Endothelial cell of umbilical vein (primary cell): Measurements from ENCODE around the gene DAAM1.

Experiments used
- EZH2 ChIP-seq: IDR thresholded peaks from 2 replicates; pipeline ENCODE4 v1.6.1; 2012; ENCODE audit warnings: borderline replicate concordance, low read depth, mild to moderate bottlenecking, moderate library complexity, low read length, inconsistent platforms; ENCODE audit not compliant: severe bottlenecking
- FOS ChIP-seq: IDR thresholded peaks from 2 replicates; pipeline ENCODE4 v1.6.1; 2011; ENCODE audit warnings: mild to moderate bottlenecking, low read length, moderate library complexity, borderline replicate concordance; ENCODE audit not compliant: insufficient read depth
- GATA2 ChIP-seq: IDR thresholded peaks from 2 replicates; pipeline ENCODE4 v1.7.0; 2011; ENCODE audit warnings: low read depth, mild to moderate bottlenecking, moderate library complexity, mixed read lengths, low read length; ENCODE audit not compliant: insufficient read length, insufficient read depth
- JUN ChIP-seq: IDR thresholded peaks from 2 replicates; pipeline ENCODE4 v1.6.1; 2011; ENCODE audit warnings: borderline replicate concordance, low read depth; ENCODE audit not compliant: insufficient read length, insufficient read depth
- MAX ChIP-seq: IDR thresholded peaks from 2 replicates; pipeline ENCODE4 v1.6.1; 2011; ENCODE audit not compliant: insufficient read depth, insufficient read length
- POLR2A ChIP-seq: IDR thresholded peaks from 2 replicates; pipeline ENCODE4 v1.6.1; 2012; ENCODE audit warnings: low read depth, mild to moderate bottlenecking, control low read depth, low read length
- POLR2AphosphoS5 ChIP-seq: IDR thresholded peaks from 2 replicates; pipeline ENCODE4 v1.6.1; 2012; ENCODE audit warnings: low read depth, mild to moderate bottlenecking, control low read depth, low read length, moderate library complexity; ENCODE audit not compliant: insufficient read depth
- TF ChIP-seq, protein P1 (sequence below), 2 donors: IDR thresholded peaks; 1 replicate in 1 of 2; 2 replicates in 1 of 2; pipeline ENCODE4 v1.5.1; 2011; ENCODE audit warnings: low read length in 2 of 2, mild to moderate bottlenecking in 2 of 2, moderate library complexity in 2 of 2, control low read depth in 1 of 2, inconsistent platforms in 1 of 2, low read depth in 1 of 2; ENCODE audit not compliant: insufficient read depth in 1 of 2; ENCODE audit errors: extremely low read depth in 1 of 2

- no peak for TF ChIP-seq MAX
- TF ChIP-seq JUN: no peak
- TF ChIP-seq POLR2A: no peak
- TF ChIP-seq, protein P1, sequence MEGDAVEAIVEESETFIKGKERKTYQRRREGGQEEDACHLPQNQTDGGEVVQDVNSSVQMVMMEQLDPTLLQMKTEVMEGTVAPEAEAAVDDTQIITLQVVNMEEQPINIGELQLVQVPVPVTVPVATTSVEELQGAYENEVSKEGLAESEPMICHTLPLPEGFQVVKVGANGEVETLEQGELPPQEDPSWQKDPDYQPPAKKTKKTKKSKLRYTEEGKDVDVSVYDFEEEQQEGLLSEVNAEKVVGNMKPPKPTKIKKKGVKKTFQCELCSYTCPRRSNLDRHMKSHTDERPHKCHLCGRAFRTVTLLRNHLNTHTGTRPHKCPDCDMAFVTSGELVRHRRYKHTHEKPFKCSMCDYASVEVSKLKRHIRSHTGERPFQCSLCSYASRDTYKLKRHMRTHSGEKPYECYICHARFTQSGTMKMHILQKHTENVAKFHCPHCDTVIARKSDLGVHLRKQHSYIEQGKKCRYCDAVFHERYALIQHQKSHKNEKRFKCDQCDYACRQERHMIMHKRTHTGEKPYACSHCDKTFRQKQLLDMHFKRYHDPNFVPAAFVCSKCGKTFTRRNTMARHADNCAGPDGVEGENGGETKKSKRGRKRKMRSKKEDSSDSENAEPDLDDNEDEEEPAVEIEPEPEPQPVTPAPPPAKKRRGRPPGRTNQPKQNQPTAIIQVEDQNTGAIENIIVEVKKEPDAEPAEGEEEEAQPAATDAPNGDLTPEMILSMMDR (IDR thresholded peaks at IDR 0.05; ENCODE audit: extremely low read depth in 1 of 2, insufficient read depth in 1 of 2, low read depth in 1 of 2, low read length in 2 of 2): no peak
- TF ChIP-seq FOS: no peak
- no peak for TF ChIP-seq EZH2
- no peak for TF ChIP-seq POLR2AphosphoS5
- no peak for TF ChIP-seq GATA2
Measured at GRCh38 chr14:59161561-59162175, 26.8 kb upstream of the DAAM1 start.
